DMS114 treated with DMSO at 0.1 percent for 48 hours (cell line): ENCODE results near the gene EBLN2.

ENCODE experiments used
- DNase-seq: peaks from one replicate; lab custom pipeline; 2025; ENCODE audit not compliant: unreplicated experiment; lab: John Stamatoyannopoulos, UW

EBLN2 gene

GRCh38 chr3:73061416-73061815, at the start of gene EBLN2:
TSS of gene EBLN2 (plus strand) at chr3:73061659. CDS start at chr3:73062082, 423 bp downstream.
- DNase-seq = no peak

DNA sequence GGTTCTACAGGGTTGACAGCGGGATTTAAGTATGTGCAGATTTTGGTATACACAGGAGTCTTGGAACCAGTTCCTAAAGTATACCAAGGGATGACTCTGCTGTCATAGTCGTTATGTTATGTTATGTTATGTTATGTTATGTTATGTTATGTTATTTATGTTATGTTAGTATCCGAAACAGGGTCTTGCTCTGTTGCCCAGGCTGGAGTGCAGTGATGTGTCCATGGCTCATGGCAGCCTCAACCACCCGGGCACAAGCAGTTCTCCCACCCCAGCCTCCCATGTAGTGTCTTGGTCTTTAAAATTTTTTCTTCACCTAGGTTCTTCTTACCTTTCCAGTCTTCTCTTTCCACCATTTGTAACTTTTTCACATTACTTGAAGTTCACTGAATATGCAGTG, 43.2 kb upstream of the EBLN2 start:
- DNase-seq = no peak

GRCh38 chr3:73018790-73019441, 42.5 kb upstream of the EBLN2 start:
- no peak for DNase-seq

DNA sequence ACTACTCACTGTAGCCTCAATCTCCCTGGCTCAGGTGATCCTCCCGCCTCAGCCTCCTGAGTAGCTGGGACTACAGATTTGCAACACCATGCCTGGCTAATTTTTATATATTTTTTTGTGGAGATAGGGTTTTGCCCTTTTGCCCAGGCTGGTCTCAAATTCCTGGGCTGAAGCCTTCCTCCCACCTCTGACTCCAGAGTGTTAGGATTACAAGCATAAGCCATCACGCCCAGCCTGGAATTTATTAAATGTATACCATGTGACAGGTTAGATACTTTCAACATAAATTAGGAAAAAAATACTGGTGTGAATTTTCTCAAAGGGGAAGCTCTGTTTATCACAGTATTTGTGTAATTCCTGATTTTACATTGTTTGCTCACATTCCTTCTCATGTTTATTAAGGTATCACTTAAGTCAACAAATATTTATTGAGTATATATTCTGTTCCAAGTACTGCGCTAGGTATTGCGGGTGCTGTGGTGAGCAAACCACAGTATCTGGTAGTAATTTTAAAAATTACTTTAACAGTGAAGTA, 40.1 kb upstream of the EBLN2 start:
- DNase-seq = no peak

DNA sequence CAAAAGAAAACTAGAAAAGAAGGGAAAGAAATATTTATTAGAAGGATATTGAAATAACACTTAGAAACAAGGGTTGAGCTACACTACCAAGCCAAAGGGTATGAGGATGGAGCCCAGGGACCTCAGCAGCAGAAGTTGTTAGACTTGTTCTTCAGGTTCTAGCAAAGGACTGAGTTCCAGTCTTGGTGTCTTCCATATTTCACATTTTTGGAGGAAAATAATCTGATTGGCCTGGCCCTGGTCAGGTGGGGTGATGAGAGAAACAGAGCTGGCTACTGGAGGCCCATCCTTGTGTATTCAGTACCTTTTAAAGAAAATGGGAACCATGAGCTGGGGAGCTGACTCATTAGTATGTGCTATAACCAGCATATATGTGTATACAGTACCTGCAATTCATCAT, 36.6 kb upstream of the EBLN2 start:
- no peak for DNase-seq

DNA sequence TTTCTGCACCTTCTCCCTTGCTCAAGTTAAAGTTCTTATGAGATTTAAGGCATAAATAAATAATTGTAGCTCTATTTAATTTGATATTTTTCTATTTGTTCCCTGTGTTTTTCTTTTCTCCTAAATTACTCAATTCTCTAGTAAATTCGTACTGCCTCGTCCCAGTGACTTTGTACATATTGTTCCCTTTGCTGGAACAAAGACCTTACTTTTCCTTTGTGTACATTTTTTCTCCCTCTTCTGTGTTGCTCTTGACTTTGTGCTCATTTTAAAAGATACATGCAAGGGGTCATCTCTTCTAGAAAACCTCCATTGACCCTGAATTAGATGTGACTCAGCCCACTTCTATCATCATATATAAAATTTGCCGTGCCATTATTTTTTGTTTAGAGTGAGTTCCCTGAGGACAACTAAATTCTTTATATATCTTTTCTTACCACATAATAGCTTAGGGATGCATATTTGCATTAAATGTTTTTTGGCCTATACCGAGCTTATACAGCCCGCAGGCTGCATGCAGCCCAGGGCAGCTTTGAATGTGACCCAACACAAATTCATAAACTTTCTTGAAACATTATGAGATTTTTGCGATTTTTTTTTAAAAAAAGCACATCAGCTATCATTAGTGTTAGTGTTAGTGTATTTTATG, 35.2 kb upstream of the EBLN2 start:
- no peak for DNase-seq

DNA sequence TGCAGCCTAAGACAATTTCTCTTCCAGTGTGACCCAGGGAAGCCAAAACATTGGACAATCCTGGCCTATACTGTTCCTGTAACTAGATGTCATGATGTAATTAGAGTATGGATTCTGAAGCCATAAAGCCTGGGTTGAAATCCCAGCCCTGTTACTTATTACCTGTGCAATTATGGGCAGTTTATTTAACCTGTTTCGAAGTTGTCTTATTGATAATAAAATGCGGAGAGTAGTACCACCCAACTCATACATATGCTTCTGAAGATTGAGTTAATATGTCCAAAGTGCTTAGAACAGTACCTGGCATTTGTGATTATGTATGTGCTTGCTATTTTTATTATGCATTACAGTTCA, 34.7 kb upstream of the EBLN2 start:
- no peak for DNase-seq

DNA sequence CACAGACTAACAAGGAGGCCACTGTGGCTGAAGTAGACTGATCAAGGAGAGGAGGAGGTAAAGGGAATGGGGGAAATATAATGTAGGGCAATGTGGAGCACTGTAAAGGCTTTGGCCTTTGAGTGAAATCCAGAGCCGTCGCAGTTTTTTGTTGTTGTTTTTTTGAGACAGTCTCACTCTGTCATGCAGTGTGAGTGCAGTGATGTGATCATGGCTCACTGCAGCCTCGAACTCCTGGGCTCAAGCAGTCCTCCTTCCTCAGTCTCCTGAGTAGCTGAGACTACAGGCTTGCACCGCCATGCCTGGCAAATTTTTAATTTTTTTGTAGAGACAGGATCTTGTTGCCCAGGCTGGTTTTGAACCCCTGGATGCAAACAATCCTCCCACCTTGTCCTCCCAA, 32.7 kb upstream of the EBLN2 start:
- DNase-seq = no peak

DNA sequence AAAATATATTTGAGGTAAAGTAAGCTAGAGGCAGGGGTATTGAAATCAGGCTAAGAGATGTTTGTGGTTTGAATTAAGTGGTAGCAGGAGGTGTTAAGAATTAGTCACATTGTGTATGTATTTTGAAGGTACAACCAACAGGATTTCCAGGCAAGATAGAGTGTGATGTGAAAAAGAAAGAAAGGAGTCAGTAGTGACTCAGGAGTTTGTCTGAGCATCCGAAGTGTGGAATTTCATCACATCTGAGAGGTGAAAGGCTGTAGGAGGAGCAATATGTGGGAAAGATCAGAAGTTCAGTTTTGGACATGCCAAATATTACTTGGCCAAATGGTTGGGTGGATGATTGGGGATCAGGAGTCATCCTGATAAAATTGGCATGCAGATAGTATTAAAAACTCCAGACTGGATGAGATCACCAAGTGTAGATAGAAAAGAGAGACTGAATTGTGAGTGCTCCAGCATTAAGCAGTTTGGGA, 32.1 kb upstream of the EBLN2 start:
- no peak for DNase-seq

DNA sequence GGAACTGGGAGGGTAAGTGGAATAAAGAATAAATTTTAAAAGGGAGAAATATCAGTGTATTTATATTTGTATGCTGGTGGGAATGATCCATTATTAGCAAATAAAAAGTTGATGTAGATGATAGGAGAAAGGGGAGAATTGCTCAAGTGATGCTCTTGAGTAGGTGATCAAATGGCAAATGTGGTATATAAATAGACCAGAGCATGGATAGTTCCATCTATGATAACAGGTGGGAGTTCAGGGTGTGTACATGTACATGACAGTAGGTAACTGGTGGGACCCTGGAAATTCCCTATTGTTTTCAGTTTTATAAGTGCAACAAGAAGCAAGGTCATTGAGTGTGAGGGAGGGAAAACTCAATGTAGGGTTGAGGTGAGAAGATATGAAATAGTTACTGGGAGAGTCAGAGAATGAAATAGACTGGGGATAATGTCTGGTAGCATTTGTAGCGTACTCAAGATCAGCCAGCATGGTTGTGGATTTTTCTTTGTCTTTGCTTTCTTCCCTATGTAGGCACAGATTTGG, 31.3 kb upstream of the EBLN2 start:
- DNase-seq = no peak

GRCh38 chr3:73031573-73032103, 29.8 kb upstream of the EBLN2 start:
- DNase-seq = no peak

DNA sequence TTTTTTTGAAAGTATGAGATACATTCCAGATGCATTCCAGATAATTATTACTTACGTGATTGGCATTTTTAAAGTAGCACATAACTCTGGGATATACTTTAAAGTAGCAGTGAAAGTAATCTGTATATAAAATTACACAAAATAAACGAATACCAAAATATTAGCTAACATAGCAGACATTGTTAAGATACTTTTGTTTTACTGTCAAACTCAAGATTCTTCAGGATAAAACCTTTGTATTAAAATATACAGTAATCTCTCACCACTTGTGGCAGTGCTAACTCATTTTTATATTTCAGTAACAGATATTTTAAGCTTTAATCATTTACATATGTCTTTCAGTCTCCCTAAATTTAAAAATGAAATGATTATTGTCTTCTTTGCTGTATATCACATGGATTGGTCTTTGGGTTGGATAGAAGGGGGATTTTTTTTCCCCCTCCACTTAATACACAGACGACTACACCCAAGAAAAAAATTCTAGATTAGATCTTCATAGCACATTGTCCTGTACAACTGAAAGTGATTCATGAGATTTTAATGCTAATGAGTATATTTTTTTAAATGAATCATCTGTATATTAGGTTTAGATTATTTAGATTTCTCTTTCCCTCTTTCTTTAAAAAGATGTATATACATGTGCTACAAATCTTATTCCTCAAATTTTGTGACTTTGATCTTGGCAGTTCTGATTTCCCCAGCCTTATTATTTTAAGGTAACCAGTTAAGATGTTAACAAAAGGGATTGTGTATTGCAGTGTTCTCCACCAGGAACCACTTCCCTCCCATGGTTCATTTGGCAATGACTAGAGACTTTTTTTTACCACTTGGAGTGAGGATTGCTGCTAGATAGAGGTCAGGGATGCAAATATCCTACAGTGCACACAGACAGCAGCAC, 24.5 kb upstream of the EBLN2 start:
- no peak for DNase-seq

DNA sequence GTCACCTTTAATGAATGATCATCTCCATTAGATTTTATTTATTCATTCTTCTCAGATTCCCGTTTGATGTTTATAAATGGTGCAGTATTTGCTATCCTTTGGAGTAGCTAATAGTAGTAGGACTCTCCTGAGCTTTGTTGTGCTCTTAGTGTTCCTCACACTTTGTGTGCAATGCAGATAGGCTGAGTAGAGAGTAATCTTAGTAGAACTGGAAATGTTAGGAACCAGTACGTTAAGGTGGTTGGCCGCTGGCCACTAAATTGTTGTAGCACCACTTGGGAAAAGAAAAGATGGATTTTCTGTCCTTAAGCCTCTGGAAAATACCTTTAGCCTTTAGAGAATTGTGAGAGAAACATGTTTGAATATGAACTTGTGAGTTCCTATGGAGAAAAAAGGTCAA, 19.9 kb upstream of the EBLN2 start:
- no peak for DNase-seq

DNA sequence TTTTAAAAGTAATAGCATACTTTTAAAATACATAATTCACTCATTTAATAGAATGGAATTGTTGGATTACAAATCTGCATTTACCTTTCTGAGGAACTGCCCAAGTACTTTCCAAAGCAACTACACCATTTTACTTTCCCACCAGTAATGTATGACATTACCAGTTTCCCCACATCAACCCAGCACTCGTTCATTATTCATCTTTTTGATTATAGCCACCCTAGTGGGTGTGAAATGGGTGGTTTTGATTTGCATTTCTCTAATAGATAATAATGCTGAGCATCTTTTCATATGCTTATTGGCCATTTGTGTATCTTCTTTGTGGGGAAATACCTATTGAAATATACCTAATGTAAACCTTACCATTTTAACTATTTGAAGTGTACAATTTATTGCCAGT, 18.0 kb upstream of the EBLN2 start:
- DNase-seq = no peak

DNA sequence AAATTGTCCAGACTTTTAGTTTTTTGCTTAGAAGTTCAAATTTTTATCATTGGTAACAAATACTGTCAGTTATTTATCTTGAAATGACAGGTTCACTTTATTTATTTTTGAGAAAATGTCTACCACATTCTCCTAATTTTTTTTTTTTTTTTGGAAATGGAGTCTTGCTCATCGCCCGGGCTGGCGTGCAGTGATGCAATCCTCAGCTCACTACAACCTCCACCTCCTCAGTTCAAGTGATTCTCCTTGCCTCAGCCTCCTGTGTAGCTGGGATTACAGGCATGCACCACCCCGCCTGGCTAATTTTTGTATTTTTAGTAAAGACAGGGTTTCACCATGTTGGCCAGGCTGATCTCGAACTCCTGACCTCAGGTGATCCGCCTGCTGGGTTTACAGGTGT, 16.1 kb upstream of the EBLN2 start:
- DNase-seq = no peak

DNA sequence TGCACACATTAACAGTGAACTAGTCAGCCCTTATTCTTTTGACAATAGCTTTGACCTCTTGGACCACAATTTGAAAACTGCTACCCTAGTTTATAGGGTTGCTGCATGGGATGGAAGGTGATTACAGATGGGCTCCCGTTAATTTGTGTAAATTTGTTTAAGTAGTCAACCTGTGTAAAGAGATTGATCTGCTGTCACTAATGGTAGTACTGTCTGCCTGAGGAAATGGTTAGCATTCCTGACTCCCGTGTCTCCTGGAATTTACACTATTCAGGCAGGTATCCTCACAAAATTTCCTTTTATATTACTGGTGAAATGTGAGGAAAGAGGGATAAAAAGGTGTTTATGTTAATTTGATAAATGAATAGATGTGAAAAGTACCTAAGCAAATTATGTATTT, 15.3 kb upstream of the EBLN2 start:
- DNase-seq = no peak

- DNase-seq = no peak
Observed at GRCh38 chr3:73049319-73049718, 12.1 kb upstream of the EBLN2 start.

- no peak for DNase-seq
Observed at GRCh38 chr3:73052857-73053256, 8.6 kb upstream of the EBLN2 start.

GRCh38 chr3:73055583-73055982, 5.9 kb upstream of the EBLN2 start:
- no peak for DNase-seq

GRCh38 chr3:73056014-73056844, 5.2 kb upstream of the EBLN2 start:
- DNase-seq = peak; percentile 6

DNA sequence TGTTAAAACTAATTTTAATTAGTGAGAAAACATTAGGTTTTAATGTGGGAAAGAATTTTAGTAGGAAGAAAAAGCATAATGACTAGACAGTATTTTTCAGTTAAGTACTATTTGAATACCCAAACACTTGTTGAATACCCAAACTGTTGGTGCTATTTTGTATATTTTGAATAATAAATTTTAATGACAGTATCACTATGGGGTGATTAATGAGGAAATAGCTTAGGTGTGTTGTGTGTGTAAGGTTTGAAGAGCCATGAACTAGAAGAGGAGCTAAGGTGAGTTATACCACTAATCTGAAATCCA, 4.7 kb upstream of the EBLN2 start:
- no peak for DNase-seq
